Liver (tissue), 3 donors: ENCODE data around the gene CLK3.

Experiments used
- CTCF ChIP-seq: fragments of 150-350 bp; IDR thresholded peaks from 2 replicates; pipeline ENCODE4 v1.5.1; 2017; ENCODE audit warnings: improper control_type of control experiment, low read depth, low read length; ENCODE audit not compliant: missing input control
- EGR1 ChIP-seq, 2 donors: IDR thresholded peaks; 2 replicates each; pipeline ENCODE4 v1.6.1; 2016 to 2018; ENCODE audit warnings: antibody characterized with exemption in 2 of 2, low read depth in 2 of 2
- MAX ChIP-seq: IDR thresholded peaks from 2 replicates; pipeline ENCODE4 v1.6.1; 2016; ENCODE audit warnings: antibody characterized with exemption
- RXRA ChIP-seq, 2 donors: IDR thresholded peaks; 2 replicates each; pipeline ENCODE4 v1.6.1; 2017 to 2018; ENCODE audit warnings: antibody characterized with exemption in 2 of 2, mild to moderate bottlenecking in 1 of 2
- TAF1 ChIP-seq: conservative IDR thresholded peaks from 2 replicates; pipeline ENCODE4 v1.6.1; 2016; ENCODE audit warnings: antibody characterized with exemption, mild to moderate bottlenecking
- YY1 ChIP-seq: IDR thresholded peaks from 2 replicates; pipeline ENCODE4 v1.6.1; 2016; ENCODE audit warnings: antibody characterized with exemption, mild to moderate bottlenecking
- donor health status: healthy.
- donor health status: healthy.

- TF ChIP-seq EGR1 (IDR thresholded peaks at IDR 0.05; ENCODE audit: low read depth in 2 of 2) = no peak
- no peak for TF ChIP-seq CTCF
- TF ChIP-seq YY1 = no peak
- TF ChIP-seq TAF1 = no peak
- no peak for TF ChIP-seq MAX
- no peak for TF ChIP-seq RXRA (IDR thresholded peaks at IDR 0.05)
These were observed 41.6 kb upstream of the CLK3 start for GRCh38 chr15:74573987-74574386.
